HepG2 (cell line): ENCODE measurements around the gene UCK2. TPM values are rescaled to one million over a fixed set of nuclear protein-coding genes. Genes with fewer than 3 reads are reported as not detected.

Source experiments
- AGO1 ChIP-seq: fragments of 200-400 bp; formaldehyde crosslinking; IDR thresholded peaks from 2 replicates; pipeline ENCODE4 v1.6.1; 2017; ENCODE audit warnings: mild to moderate bottlenecking, low read depth, low read length, moderate library complexity; ENCODE audit not compliant: poor library complexity, severe bottlenecking
- CENPX ChIP-seq: sonication (generic); formaldehyde crosslinking; IDR thresholded peaks from 2 replicates; pipeline ENCODE4 v1.9.0; 2021; ENCODE audit warnings: mild to moderate bottlenecking, missing genetic modification reagents, moderate library complexity
- ELK4 ChIP-seq: sonication (generic); formaldehyde crosslinking; IDR thresholded peaks from 2 replicates; pipeline ENCODE4 v1.9.0; 2021; ENCODE audit warnings: missing genetic modification reagents, borderline replicate concordance
- HOXD1 ChIP-seq: sonication (generic); formaldehyde crosslinking; IDR thresholded peaks from 2 replicates; pipeline ENCODE4 v1.5.0; 2020; ENCODE audit warnings: missing genetic modification reagents
- IRF1 ChIP-seq: sonication (generic); formaldehyde crosslinking; IDR thresholded peaks from 2 replicates; pipeline ENCODE4 v1.4.0; 2020; ENCODE audit warnings: low read depth, mild to moderate bottlenecking, missing genetic modification reagents
- JUND ChIP-seq: sonication (generic); formaldehyde crosslinking; IDR thresholded peaks from 2 replicates; pipeline ENCODE4 v1.8.0; 2022; ENCODE audit warnings: mild to moderate bottlenecking, missing genetic modification reagents
- MAZ ChIP-seq, 2 experiments: sonication (generic) in 1 of 2; formaldehyde crosslinking in 1 of 2; IDR thresholded peaks; 2 replicates each; pipeline versions ENCODE4 v1.5.0 to v1.6.1; 2012 to 2020; ENCODE audit warnings: low read depth in 2 of 2, mild to moderate bottlenecking in 2 of 2, borderline replicate concordance in 1 of 2, improper control_type of control experiment in 1 of 2, low read length in 1 of 2, missing genetic modification reagents in 1 of 2, moderate library complexity in 1 of 2
- MYNN ChIP-seq: sonication (generic); formaldehyde crosslinking; IDR thresholded peaks from 2 replicates; pipeline ENCODE4 v1.4.0; 2020; ENCODE audit warnings: mild to moderate bottlenecking, low read depth, missing genetic modification reagents
- NFIB ChIP-seq: sonication (generic); formaldehyde crosslinking; IDR thresholded peaks from 2 replicates; pipeline ENCODE4 v1.9.0; 2021; ENCODE audit warnings: missing genetic modification reagents, mild to moderate bottlenecking, borderline replicate concordance
- NPAS2 ChIP-seq: sonication (generic); formaldehyde crosslinking; IDR thresholded peaks from 2 replicates; pipeline ENCODE4 v1.8.0; 2022; ENCODE audit warnings: mild to moderate bottlenecking, missing genetic modification reagents, borderline replicate concordance
- PAF1 ChIP-seq: IDR thresholded peaks from 2 replicates; pipeline ENCODE4 v1.6.1; 2016; ENCODE audit warnings: missing genetic modification reagents, missing compliant biosample characterization
- PHF20 ChIP-seq: sonication (generic); formaldehyde crosslinking; IDR thresholded peaks from 2 replicates; pipeline ENCODE4 v1.5.0; 2020; ENCODE audit warnings: mild to moderate bottlenecking, missing genetic modification reagents
- PHF5A ChIP-seq: IDR thresholded peaks from one replicate; pipeline ENCODE4 v1.6.1; 2018; ENCODE audit warnings: low read depth, missing genetic modification reagents; ENCODE audit not compliant: unreplicated experiment
- POGZ ChIP-seq: sonication (generic); formaldehyde crosslinking; IDR thresholded peaks from 2 replicates; pipeline ENCODE4 v1.4.0; 2020; ENCODE audit warnings: mild to moderate bottlenecking, missing genetic modification reagents
- SALL1 ChIP-seq: sonication (generic); formaldehyde crosslinking; IDR thresholded peaks from 2 replicates; pipeline ENCODE4 v1.8.0; 2022; ENCODE audit warnings: mild to moderate bottlenecking, missing genetic modification reagents
- SKIL ChIP-seq: sonication (generic); formaldehyde crosslinking; IDR thresholded peaks from 2 replicates; pipeline ENCODE4 v1.8.0; 2022; ENCODE audit warnings: missing genetic modification reagents, mild to moderate bottlenecking, moderate library complexity, borderline replicate concordance
- STAG1 ChIP-seq: sonication (generic); formaldehyde crosslinking; IDR thresholded peaks from 2 replicates; pipeline ENCODE4 v1.4.0; 2020; ENCODE audit warnings: missing genetic modification reagents
- YEATS4 ChIP-seq: sonication (generic); formaldehyde crosslinking; IDR thresholded peaks from 2 replicates; pipeline ENCODE4 v1.4.0; 2020; ENCODE audit warnings: missing genetic modification reagents, borderline replicate concordance
- ZBTB33 ChIP-seq: sonication (generic); formaldehyde crosslinking; IDR thresholded peaks from 2 replicates; pipeline ENCODE4 v1.4.0; 2020; ENCODE audit warnings: missing genetic modification reagents
- ZFP36 ChIP-seq: fragments of 150-350 bp; IDR thresholded peaks from 2 replicates; pipeline ENCODE4 v1.6.1; 2018; ENCODE audit warnings: borderline replicate concordance, low read length, low read depth; ENCODE audit not compliant: partially characterized antibody
- ZFP41 ChIP-seq: sonication (generic); formaldehyde crosslinking; IDR thresholded peaks from 2 replicates; pipeline ENCODE4 v1.4.0; 2020; ENCODE audit warnings: mild to moderate bottlenecking, missing genetic modification reagents, borderline replicate concordance
- ZNF224 ChIP-seq: sonication (generic); formaldehyde crosslinking; IDR thresholded peaks from 2 replicates; pipeline ENCODE4 v1.5.0; 2020; ENCODE audit warnings: mild to moderate bottlenecking, missing genetic modification reagents
- ZNF552 ChIP-seq: sonication (generic); formaldehyde crosslinking; IDR thresholded peaks from 2 replicates; pipeline ENCODE4 v1.9.0; 2022; ENCODE audit warnings: missing genetic modification reagents, mild to moderate bottlenecking, borderline replicate concordance
- polyA plus RNA-seq, 8 experiments: library from polyadenylated mRNA; depleted of rRNA in 3 of 8; stranded (reverse) in 7 of 8; unstranded in 1 of 8; fragments of >200 nt; fragmentation: Illumina TruSeq in 4 of 8; extraction: Trizol in 4 of 8; gene quantifications; 2 replicates each; pipeline versions ENCODE4 v1.2.1 to v1.2.3, GENCODE V29; 2011 to 2016; ENCODE audit warnings: low read depth in 4 of 8, missing spikeins in 1 of 8, mixed read lengths in 1 of 8; ENCODE audit not compliant: insufficient read depth in 1 of 8
- total RNA-seq, 5 experiments: library from RNA; depleted of rRNA; stranded (reverse); fragments of >200 nt; fragmentation: Illumina TruSeq; extraction: Trizol; gene quantifications; 2 replicates each; pipeline ENCODE4 v1.2.3, GENCODE V29; 2016; ENCODE audit warnings: low read depth in 1 of 5

Gene UCK2
- total and polyA plus RNA-seq, 2 of the 13 experiments (the other 11 are each of a cell fraction or from before 2014, with no cell fraction given), result 64.3 to 78.0 TPM

- TF ChIP-seq PAF1 (CRISPR knock-in tag) (no peak), AGO1 (no peak), ZFP41 (no peak), JUND (no peak), SALL1 (peak; percentile 74), NFIB (no peak), ZNF552 (CRISPR knock-in tag) (no peak), YEATS4 (CRISPR knock-in tag) (peak; percentile 65; the same call in 1 of the 2 replicates), ZNF224 (CRISPR knock-in tag) (no peak), PHF20 (no peak), ZFP36 (no peak), ELK4 (CRISPR knock-in tag) (no peak), POGZ (CRISPR knock-in tag) (no peak), HOXD1 (no peak), IRF1 (no peak), MAZ (IDR thresholded peaks at IDR 0.05; ENCODE audit: borderline replicate concordance, low read depth, low read length) (no peak), MAZ (CRISPR knock-in tag; IDR thresholded peaks at IDR 0.05; ENCODE audit: low read depth) (no peak), CENPX (CRISPR knock-in tag) (no peak), PHF5A (CRISPR knock-in tag) (no peak), MYNN (CRISPR knock-in tag) (no peak), NPAS2 (no peak), ZBTB33 (CRISPR knock-in tag) (peak; percentile 60; the same call in 1 of the 2 replicates), STAG1 (CRISPR knock-in tag) (no peak), SKIL (no peak)
Observed at GRCh38 chr1:165900576-165901380, 73.4 kb downstream of the UCK2 start (continued).
